DMS79 (cell line): Measurements from ENCODE around the gene PRR19.
"Not testable (repeated sequence)": the region's sequence is repeated elsewhere in the genome, so short reads cannot be mapped to it uniquely, and the experiment has no call there.

Experiments
- DNase-seq: peaks from one replicate; lab custom pipeline; 2025; lab: John Stamatoyannopoulos, UW

PRR19 gene

DNA sequence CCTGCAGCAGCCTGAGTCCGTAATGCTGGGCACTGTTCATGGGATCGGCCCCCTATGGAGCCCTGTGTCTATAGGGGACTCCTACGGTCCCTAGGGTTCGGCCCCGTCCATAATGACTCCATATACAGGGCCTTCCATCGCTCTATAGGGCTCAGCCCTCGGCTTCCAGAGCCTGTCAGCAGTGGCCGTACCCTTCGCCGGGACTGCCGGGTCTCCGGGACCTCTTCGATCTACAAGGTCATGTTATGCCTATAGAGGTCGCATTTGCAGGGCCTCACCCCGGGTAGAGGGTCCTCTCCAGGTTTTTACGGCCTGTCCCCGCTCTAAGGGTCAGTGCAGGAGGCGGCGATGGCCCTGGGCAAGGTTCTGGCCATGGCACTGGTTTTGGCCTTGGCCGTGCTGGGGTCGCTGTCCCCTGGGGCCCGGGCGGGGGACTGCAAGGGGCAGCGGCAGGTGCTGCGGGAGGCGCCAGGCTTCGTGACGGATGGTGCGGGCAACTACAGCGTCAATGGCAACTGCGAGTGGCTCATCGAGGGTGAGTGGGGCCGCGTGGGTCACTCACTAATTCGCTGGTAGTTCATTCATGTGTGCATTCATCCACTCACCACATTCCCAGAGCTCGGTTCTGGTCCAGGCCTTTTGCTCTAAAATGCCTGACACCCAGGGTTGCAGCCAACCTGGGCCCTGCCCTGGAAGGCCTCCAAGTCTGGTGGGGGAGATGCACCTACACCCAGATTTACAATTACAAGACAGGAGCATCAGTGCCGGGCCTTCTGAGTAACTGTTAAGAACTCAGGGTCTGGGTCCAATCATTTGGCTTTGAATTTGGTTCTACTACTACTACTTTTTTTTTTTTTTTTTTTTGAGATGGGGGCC is 24.2 kb downstream of the PRR19 start:
- DNase-seq = no peak

DNA sequence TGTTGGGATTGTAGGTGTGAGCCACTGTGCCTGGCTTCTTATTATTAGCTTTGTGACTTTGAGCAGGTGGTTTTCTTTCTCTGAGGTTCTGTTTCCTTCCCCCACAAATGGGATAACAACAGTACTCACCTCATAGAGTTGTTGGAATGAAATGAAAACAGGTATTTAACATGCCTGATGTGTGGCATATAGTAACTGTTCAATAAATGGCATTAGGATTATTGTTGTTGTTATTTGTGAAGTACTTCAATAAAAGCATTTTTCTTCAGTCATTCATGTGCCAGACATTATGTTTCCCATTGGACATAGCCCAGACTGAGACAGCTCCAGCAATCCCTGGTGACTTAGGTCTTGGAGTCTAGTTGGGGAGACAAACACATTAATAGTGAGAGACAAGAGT is 25.0 kb downstream of the PRR19 start:
- DNase-seq = no peak

- DNase-seq = no peak
Observed at GRCh38 chr19:42327381-42327780, 25.4 kb downstream of the PRR19 start.

- no peak for DNase-seq
Observed at GRCh38 chr19:42328106-42328505, 26.2 kb downstream of the PRR19 start.

- no peak for DNase-seq
Observed at GRCh38 chr19:42328854-42329253, 26.9 kb downstream of the PRR19 start.

- peak; percentile 87 for DNase-seq
Observed at GRCh38 chr19:42330241-42330711, 28.3 kb downstream of the PRR19 start.

DNA sequence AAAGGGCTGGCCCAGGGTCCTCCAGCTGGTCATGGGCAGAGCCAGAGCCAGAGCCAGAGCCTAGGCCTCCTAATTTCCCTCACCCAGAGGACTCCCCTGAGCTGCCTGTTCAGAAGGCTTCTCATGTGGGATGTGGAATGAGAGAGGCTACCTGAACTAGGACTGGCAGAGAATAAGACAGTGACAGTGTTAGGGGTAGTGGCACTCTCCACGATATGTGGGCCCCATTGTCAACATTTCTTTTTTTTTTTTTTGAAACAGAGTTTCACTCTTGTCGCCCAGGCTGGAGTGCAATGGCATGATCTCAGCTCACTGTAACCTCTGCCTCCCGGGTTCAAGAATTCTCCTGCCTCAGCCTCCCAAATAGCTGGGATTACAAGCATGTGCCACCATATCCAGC is 29.4 kb downstream of the PRR19 start:
- DNase-seq = not testable (repeated sequence)

GRCh38 chr19:42332059-42332458 is 30.1 kb downstream of the PRR19 start:
- DNase-seq = no peak

DNA sequence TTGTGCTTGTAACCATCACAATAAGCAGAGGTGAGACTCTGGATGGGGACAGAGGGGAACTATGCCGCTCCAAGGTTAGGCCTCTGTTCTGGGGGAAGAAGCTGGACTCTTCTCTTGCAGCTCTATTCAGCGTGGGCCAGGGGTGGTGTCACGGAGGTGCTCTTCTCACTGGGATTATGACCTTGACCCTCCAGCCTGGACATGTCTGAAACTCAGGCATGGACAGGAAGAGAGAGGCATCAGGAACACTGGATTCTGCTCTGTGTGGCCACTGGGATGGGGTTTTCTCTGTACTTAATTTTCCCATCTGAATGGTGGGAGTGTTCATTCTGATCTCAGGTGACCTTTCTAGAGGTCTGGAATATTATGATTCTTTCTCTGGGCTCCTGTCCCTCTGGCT is 31.1 kb downstream of the PRR19 start:
- no peak for DNase-seq

GRCh38 chr19:42333975-42334696 is 32.2 kb downstream of the PRR19 start:
- no peak for DNase-seq

GRCh38 chr19:42334697-42335373 is 32.9 kb downstream of the PRR19 start:
- no peak for DNase-seq

GRCh38 chr19:42335374-42335936 is 33.5 kb downstream of the PRR19 start:
- DNase-seq = no peak

DNA sequence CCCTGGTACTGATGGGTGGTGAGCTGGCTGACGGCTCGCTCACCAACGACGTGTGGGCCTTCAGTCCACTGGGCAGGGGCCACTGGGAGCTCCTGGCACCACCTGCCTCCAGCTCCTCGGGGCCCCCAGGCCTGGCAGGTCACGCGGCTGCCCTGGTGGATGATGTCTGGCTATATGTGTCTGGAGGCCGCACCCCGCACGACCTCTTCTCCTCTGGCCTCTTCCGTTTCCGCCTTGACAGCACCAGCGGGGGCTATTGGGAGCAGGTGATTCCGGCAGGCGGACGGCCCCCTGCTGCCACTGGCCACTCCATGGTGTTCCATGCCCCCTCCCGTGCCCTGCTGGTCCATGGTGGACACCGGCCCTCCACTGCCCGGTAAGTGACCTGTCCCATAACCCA is 34.0 kb downstream of the PRR19 start:
- no peak for DNase-seq

- DNase-seq = not testable (repeated sequence)
Observed at GRCh38 chr19:42339126-42339860, 37.4 kb downstream of the PRR19 start.

GRCh38 chr19:42339922-42340321 is 38.0 kb downstream of the PRR19 start:
- not testable (repeated sequence) for DNase-seq

DNA sequence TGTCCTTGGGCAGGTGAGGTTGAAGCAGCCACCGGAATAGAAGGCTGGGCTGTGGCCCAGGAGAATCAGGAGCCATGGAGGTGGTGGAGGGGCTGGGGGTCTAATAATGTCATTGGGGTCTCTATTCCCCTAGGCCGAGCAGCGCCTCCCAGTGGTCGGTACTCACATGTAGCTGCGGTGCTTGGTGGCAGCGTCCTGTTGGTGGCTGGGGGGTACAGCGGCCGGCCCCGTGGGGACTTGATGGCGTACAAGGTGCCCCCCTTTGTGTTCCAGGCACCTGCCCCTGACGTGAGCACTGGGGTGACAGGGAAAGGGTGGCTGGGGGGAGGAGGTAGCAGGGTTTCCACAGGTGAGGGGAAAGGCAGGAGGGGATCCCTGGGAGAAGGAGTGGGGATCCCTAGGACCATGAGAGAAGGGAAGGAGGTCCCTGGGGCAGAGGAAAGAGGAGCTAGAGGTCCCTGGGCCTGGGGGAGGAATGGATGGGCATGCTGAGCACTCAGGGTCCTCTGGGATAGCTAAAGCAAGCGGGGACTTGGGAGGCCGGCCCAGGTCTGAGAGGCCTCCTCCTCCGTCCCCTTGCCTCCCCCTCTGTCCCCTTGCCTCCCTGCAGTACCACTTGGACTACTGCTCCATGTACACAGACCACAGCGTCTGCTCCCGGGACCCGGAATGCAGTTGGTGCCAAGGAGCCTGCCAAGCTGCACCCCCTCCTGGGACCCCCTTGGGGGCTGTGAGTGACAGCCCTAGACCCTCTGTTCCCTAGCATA is 41.6 kb downstream of the PRR19 start:
- no peak for DNase-seq

DNA sequence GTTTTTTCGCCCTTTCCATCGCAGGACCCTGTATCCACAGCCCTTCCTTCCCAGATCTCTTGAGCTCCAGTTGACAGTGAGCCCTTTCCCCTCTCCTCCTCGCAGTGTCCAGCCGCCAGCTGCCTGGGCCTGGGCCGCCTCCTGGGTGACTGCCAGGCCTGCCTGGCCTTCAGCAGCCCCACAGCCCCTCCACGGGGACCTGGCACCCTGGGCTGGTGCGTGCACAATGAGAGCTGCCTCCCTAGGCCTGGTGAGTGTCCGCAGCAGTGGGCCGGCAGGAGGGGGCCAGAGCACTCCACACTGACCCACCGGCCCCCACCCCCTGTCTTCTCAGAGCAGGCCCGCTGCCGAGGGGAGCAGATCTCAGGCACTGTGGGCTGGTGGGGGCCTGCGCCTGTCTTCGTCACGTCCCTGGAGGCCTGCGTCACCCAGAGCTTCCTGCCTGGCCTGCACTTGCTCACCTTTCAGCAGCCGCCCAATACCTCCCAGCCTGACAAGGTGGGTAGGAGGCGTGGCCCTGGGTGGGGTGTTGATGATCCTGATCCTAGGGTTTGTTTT is 42.5 kb downstream of the PRR19 start:
- no peak for DNase-seq

DNA sequence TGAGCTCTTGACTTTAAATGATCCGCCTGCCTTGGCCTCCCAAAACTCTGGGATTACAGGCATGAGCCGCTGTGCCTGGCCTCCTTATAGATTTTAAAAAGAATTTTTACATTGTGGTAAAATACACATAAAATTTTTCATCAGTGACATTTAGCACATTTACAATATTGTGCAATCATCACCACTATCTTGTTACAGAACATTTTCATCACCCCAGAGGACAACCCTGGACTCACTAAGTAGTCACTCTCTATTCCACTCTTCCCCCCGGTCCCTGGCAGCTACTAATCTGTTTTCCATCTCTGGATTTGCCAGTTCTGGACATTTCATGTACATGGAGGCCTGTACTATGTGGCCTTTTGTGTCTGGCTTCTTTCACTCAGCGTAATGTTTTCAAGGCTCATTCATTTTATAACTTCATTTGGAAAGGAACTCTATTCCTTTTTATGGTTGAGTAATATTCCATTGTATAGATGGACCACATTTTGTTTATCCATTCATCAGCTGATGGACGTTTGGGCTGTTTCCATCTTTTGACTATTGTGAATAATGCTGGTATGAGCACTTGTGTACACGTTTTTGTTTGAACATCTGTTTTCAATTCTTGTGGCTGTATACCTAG is 43.4 kb downstream of the PRR19 start:
- no peak for DNase-seq

GRCh38 chr19:42348211-42348610 is 46.3 kb downstream of the PRR19 start:
- DNase-seq = no peak
